CD4-positive, alpha-beta T cell treated with Interleukin-4 for 4 hours (primary cell): Measurements from ENCODE around the gene PRDM12.

Experiments used
- DNase-seq: peaks from one replicate; pipeline ENCODE4 v3.0.0-alpha.2; 2020

Gene PRDM12

DNA sequence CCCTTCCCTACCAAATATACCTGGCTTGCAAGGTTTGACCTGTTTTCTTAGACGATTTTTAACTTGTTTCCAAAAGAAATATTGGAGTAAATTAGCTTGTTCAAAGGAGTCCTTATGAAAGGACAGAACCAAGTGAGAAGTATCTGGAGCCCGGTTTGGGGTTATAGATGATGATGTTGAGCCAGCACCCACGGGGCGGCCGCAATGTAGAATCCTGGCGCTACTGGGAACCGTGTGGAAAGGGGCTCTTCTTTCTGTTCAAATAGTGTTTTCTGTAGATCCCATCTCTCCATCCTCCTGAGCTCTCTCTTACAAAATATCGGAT lies 28.7 kb downstream of the PRDM12 start:
- no peak for DNase-seq

DNA sequence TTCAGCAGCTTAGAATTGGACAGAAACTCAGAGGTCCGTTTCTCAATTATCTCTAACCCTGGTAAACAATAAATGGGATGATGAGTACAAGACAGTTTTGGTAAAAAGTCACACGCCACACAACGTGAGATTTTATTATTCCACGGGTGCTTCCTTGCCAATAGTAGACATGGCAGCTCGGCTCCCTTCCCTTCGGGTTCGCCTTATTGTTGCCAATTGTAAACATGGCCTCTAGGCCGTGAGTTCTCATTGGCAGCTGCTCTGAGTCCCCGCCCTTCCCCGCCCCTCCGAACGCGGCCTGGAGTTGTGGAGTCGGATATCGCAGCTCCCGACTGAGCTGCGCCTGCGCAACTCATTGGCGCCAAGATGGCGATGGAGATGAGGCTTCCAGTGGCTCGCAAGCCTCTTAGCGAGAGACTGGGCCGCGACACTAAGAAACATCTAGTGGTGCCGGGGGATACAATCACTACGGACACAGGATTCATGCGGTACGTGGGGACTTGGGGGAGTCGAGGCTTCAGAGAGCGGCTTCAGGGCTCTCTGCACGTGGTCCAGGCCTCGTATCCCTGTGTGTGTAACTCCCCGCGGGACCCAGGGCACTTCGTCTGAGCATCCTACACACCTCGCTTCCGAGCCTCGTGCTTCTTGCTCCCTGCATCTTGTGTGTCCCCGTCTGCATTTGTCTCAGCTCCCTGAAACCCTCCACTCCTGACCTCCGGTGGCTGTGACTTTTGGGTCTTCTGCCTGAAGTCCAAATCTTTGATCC lies 29.2 kb downstream of the PRDM12 start, which contains the start of gene EXOSC2:
Gene EXOSC2, plus strand, starts transcription at position 355 of the 766 bp plus-strand sequence. Its CDS starts 12 bp downstream, at position 367.
- peak; percentile 98 for DNase-seq

GRCh38 chr9:130694205-130694604 lies 29.8 kb downstream of the PRDM12 start:
- DNase-seq: no peak

DNA sequence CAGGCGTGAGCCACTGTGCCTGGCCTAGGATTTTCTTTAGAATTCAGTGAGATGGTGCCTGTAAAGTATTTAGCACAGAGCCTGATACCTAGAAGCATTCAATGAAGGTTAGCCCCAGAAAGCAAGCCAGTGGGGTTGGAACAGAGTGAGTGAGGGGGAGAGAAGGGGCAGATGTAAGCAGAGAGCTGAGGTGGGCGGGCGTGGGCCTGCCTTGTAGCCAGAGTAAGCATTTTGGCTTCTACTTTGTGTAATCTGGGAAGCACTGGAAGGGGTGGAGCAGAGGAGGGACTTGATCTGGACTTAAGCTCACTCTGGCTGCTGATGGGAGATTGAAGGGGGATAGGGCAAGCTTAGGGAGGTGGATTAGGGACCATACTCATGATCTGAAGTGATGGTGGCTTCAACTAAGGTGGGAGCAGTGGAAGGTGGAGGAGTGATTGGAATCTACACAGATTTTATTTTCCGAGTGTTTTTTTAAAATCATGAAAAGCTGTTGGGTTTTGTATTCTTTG lies 31.8 kb downstream of the PRDM12 start:
- DNase-seq: no peak

- DNase-seq: no peak
Measured at GRCh38 chr9:130696996-130697395, 32.6 kb downstream of the PRDM12 start.

DNA sequence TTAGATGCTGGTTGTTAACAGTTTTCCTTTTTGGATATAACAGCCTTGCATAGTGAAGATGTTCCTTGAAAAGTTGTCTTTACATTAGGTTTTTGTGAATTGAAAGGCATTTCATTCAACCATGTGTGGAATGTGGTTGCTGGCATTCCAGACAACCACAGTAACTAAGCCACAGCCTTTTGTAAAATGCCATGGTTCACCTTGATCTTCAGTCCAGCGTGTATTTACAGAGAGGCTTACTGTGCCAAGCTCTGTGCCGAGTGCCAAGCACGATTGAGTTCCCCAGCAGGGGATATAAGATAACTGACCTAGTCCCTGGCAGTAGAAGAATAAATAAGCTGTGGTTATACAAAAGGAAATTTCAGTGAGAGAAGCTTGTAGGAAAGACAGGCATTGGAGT lies 34.1 kb downstream of the PRDM12 start:
- no peak for DNase-seq

DNA sequence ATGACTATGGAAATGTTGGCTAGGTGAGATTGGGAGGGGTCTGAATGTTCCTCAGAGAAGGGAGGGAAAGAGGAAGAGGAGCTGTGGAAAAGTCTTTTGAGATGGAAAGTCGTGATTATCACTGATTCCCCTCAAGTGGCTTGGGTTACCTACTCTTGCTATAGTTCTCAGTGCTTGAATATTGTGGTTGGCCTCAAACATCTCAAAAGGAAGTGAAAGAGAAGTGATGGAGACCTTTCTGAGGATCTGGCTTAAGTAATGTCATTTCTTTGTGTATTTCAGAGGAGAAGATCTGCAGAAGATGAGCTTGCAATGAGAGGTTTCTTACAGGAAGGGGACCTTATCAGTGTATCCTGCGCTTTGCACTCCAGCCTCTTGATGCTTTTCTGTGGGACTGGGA lies 34.7 kb downstream of the PRDM12 start:
- no peak for DNase-seq

- peak; percentile 54 for DNase-seq
Measured at GRCh38 chr9:130701059-130702022, 36.9 kb downstream of the PRDM12 start.

DNA sequence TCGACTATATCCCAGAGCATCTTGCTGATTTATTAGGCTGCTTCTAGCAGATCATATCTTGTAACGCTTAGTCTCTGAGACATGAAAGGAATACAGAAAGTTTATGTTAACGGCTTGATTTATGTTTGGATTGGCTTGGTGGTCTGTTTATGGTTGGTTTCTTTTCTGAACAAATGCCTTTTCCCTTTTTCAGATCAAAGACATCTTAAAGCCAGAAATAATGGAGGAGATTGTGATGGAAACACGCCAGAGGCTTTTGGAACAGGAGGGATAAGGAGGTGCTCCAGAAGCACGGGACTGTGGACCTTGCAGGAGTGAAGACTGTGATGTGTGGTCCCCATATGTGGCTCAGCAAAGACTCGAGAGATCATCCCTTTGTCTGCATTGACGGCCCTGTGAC lies 39.1 kb downstream of the PRDM12 start:
- no peak for DNase-seq

DNA sequence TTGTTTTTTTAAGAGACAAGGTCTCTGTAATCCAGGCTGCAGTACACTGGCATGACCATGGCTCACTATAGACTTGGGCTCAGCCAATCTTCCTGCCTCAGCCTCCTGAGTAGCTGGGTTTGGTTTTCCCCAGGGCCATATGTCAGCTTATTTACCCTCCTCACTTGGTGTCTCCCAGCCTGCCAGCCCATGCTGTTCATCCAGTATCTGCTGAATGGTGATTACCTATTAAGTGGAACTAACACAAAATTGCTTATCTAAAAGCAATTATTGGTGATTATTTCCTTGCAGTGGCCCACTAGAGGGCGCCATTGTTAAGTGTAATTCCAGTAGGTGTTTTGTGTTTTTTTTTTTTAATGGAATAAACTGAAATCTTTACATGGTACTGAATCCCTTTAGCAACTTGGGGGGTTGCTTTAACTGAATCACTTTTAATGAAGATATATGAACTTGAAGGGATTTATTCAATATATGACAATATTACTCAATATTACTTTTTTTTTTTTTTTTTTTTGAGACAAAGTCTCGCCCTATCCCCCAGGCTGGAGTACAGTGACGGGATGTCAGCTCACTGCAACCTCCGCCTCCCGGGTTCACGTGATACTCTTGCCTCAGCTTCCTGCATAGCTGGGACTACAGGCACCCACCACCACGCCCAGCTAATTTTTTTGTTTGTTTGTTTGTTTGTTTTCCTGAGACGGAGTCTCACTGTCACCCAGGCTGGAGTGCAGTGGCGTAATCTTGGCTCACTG lies 43.0 kb downstream of the PRDM12 start:
- peak; percentile 70 for DNase-seq

- no peak for DNase-seq
Measured at GRCh38 chr9:130710822-130711352, 46.5 kb downstream of the PRDM12 start.

- no peak for DNase-seq
Measured at GRCh38 chr9:130711469-130711868, 47.1 kb downstream of the PRDM12 start.

DNA sequence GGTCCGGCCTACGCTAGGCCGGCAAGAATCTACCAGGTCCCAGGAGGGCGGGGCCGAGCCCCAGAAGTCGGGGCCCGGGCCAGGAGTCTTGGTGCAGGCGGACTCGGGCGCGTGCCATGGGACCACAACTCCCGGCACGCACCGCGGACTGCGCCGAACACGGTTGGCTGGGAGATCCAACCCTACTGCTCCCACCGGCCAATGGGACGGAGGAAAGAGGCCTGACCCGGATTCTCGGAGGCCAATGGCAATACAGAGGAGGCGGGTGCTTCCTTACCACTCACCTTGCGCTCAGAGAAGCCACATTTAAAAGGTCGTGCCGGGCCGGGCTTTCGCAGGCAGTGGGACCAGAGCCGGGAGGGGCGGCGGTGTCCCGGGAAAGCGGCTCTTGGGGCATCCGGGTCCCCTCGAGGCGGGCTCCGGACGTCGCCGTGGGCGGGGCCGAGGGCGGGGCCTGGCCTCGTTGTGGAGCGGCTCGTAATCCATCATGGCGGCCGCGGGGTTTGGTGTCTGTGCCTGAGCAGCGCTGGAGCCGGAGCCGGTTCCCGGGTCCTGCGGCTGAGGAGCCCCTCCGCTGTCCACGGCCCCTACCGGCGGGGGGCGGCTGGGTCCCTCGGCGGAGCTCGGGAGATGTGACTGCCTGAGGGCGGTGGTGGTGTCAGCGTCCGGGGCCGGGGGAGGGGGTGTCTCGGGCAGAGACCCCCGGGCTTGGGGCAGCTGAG lies 48.3 kb downstream of the PRDM12 start:
- peak; percentile 96 for DNase-seq

GRCh38 chr9:130713286-130713960 lies 49.0 kb downstream of the PRDM12 start:
- DNase-seq: no peak

- DNase-seq: no peak
Measured at GRCh38 chr9:130714586-130715110, 50.3 kb downstream of the PRDM12 start.

- no peak for DNase-seq
Measured at GRCh38 chr9:130715270-130715669, 50.9 kb downstream of the PRDM12 start.

DNA sequence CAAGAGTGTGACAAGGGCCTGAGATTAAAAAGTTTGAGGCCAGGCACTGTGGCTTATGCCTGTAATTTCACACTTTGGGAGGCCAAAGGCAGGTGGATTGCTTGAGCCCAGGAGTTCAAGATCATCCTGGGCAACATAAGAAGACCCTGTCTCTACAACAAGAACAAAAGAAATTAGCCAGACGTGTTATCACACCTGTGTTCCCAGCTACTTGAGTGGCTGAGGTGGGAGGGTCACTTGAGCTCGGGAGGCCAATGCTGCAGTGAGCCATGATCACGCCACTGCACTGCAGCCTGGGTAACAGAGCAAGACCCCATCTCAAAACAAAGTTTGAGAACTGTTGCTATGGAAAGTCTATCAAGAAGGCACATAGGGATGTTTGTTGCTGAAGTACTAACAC lies 54.2 kb downstream of the PRDM12 start:
- DNase-seq: no peak

DNA sequence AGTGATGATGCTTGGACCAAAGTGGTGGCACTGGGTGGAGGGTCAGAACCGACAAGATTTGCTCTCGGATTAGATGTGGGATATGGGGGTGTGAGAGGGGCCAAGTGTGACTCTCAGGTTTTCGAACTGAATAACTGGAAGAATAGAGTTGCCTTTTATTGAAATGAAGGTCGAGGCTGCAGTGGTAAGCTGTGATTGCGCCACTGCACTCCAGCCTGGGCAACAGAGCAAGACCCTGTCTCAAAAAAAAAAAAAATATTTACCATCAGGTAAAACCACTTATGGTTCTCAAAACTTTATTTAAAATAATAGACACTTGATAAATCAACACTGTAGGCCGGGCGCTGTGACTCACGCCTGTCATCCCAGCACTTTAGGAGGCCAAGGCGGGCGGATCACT lies 56.4 kb downstream of the PRDM12 start:
- no peak for DNase-seq

DNA sequence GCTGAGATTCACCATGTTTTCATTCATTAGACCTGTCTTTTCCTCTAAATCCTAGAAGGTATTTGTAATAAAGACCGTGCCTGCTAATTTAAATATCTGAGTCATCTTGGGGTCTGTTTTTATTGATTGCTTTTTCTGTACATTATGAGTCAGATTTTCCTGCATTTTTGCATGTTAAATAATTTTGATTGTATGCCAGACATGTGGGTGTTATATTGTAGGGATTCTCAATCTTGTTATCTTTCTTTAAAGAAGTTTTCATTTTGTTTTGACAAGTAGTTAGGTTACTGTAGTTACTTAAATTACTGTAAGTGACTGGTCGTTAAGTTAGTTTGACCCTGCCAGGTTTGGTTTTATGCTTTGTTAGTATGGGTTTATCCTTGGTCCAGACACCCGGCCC lies 64.3 kb downstream of the PRDM12 start:
- DNase-seq: no peak

DNA sequence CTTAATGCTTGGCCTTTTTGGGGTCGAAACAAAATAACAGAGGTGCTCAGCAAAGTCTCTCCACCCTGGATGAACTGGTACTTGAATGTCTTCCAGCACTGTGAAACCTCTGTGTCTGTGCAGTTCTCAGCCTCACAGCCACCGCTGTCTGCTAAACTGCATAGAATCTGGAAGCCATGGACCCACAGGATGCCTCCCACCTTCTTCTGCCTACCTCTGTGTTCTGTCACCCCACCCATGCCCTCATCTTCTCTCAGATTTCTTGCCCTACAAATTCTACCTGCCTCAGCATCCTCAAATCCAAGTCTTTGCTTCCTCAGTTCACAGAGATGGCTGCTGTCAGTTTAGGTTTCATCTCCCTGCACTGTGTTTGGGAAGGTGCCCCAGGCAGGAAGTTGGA lies 64.8 kb downstream of the PRDM12 start:
- no peak for DNase-seq

DNA sequence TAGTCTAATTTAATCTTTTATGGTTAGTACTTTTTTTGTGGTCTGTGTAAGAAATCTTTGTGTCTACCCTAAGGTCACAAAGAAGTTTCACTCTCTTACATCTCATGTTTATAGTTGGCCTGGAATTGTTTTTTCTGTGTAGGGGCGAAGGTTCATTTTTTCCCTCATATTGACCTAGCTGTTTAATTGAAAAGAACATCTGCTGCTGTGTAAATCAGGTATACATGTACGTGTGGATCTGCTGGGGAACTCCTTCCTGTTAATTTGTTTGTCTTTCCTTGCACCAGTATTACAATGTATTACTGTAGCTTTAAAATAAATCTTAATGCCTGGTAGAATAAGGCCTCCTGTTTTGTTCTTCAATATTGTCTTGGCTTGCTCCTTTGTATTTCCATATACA lies 67.0 kb downstream of the PRDM12 start:
- no peak for DNase-seq
